Gastroesophageal sphincter (tissue), 4 donors: ENCODE results near the gene FAM78A. TPM values are rescaled to one million over a fixed set of nuclear protein-coding genes. Genes with fewer than 3 reads are reported as not detected.

Source experiments
- ATAC-seq: fragments of 150-250 bp; one replicate; pipeline ENCODE4 v1.9.1; 2016; ENCODE audit warnings: mild to moderate bottlenecking, moderate library complexity
- H3K27ac ChIP-seq, 4 donors: fragments of 200-600 bp; sonication (generic) in 3 of 4; 1 replicate in 3 of 4; 2 replicates in 1 of 4; pipeline ENCODE4 v1.5.1; 2016 to 2019
- H3K27me3 ChIP-seq: fragments of 200-600 bp; sonication (generic); one replicate; pipeline ENCODE4 v1.5.1; 2019
- H3K36me3 ChIP-seq, 2 donors: fragments of 200-600 bp; sonication (generic); one replicate each; pipeline ENCODE4 v1.5.1; 2019; ENCODE audit warnings: control low read depth in 1 of 2
- H3K4me1 ChIP-seq, 3 donors: fragments of 200-600 bp; sonication (generic); 1 replicate in 2 of 3; 2 replicates in 1 of 3; pipeline ENCODE4 v1.5.1; 2016 to 2019; ENCODE audit warnings: control low read depth in 2 of 3
- H3K4me3 ChIP-seq, 2 donors: fragments of 200-600 bp; sonication (generic); one replicate each; pipeline ENCODE4 v1.5.1; 2019; ENCODE audit warnings: mild to moderate bottlenecking in 1 of 2, moderate library complexity in 1 of 2
- H3K9me3 ChIP-seq, 3 donors: fragments of 200-600 bp; sonication (generic); one replicate each; pipeline ENCODE4 v1.5.1; 2017 to 2019; ENCODE audit warnings: control low read depth in 2 of 3
- EP300 ChIP-seq: sonication (generic); formaldehyde crosslinking; IDR thresholded peaks from one replicate; pipeline ENCODE4 v1.6.1; 2017; ENCODE audit warnings: antibody characterized with exemption, mild to moderate bottlenecking
- POLR2A ChIP-seq, 2 donors: fragments of 450-650 bp; IDR thresholded peaks; one replicate each; pipeline ENCODE4 v1.6.1; 2017; ENCODE audit warnings: antibody characterized with exemption in 2 of 2, mild to moderate bottlenecking in 2 of 2, moderate library complexity in 1 of 2
- POLR2AphosphoS5 ChIP-seq: sonication (generic); formaldehyde crosslinking; IDR thresholded peaks from one replicate; pipeline ENCODE4 v1.6.1; 2017; ENCODE audit warnings: antibody characterized with exemption
- WGBS, 2 donors: methylation state at CpG; one replicate each; pipeline ENCODE4 v1.1.5; 2018; ENCODE audit warnings: low coverage in 1 of 2; 5-methylcytosine and 5-hydroxymethylcytosine counted together
- total RNA-seq, 4 donors: library from RNA; depleted of rRNA; stranded (reverse); fragments of >200 nt; gene quantifications; one replicate each; pipeline ENCODE4 v1.1.0, GENCODE V29; 2016
- TF ChIP-seq, protein P1 (sequence below), 4 experiments: fragments of 200-600 bp in 2 of 4; fragments of 450-650 bp in 2 of 4; sonication (generic) in 1 of 4; IDR thresholded peaks; one replicate each; pipeline ENCODE4 v1.5.1; 2017 to 2019; ENCODE audit warnings: antibody characterized with exemption in 4 of 4, mild to moderate bottlenecking in 2 of 4, moderate library complexity in 2 of 4

Gene FAM78A
- total RNA-seq, 4 donors from 2014 or later, result 0.78 to 5.4 (median 2.9) TPM

DNA sequence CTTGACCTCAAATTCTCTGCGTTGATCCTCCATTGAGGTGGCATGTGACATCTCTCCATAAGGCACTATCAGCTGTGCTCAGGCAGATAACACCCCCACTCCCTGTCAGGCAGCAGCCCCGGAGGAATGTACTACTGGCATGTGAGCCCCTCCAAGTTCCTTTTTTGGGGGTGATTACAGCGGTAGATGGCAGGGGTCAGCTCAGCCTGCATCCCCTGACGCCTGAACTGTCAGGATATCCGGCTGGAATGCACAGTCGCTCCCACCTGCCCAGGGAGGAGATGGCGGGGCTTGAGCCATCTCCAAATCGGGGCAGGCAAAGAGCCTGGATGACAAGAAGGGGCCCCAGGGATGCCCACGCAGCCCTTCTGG lies 40.8 kb downstream of the FAM78A start:
- WGBS, 2 donors, result 57 to 83% methylated on average over 1 of the region's 9 CpGs
- Histone ChIP-seq H3K27ac (no peak overlapping the region), H3K27me3 (no peaks in the 10 kb centered on the region), H3K9me3 (no peaks in the 10 kb centered on the region), H3K36me3 (peaks cover 0 to 58% of the 10 kb centered on the region in 2 donors), H3K4me1 (peaks cover 0 to 24% (median 10%) of the 10 kb centered on the region in 3 donors), H3K4me3 (no peak overlapping the region)
- TF ChIP-seq, protein P1, sequence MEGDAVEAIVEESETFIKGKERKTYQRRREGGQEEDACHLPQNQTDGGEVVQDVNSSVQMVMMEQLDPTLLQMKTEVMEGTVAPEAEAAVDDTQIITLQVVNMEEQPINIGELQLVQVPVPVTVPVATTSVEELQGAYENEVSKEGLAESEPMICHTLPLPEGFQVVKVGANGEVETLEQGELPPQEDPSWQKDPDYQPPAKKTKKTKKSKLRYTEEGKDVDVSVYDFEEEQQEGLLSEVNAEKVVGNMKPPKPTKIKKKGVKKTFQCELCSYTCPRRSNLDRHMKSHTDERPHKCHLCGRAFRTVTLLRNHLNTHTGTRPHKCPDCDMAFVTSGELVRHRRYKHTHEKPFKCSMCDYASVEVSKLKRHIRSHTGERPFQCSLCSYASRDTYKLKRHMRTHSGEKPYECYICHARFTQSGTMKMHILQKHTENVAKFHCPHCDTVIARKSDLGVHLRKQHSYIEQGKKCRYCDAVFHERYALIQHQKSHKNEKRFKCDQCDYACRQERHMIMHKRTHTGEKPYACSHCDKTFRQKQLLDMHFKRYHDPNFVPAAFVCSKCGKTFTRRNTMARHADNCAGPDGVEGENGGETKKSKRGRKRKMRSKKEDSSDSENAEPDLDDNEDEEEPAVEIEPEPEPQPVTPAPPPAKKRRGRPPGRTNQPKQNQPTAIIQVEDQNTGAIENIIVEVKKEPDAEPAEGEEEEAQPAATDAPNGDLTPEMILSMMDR (IDR thresholded peaks at IDR 0.05), result no peak
- TF ChIP-seq POLR2AphosphoS5 (no peak), EP300 (no peak), POLR2A (IDR thresholded peaks at IDR 0.05) (no peak)
- no peak for ATAC-seq

DNA sequence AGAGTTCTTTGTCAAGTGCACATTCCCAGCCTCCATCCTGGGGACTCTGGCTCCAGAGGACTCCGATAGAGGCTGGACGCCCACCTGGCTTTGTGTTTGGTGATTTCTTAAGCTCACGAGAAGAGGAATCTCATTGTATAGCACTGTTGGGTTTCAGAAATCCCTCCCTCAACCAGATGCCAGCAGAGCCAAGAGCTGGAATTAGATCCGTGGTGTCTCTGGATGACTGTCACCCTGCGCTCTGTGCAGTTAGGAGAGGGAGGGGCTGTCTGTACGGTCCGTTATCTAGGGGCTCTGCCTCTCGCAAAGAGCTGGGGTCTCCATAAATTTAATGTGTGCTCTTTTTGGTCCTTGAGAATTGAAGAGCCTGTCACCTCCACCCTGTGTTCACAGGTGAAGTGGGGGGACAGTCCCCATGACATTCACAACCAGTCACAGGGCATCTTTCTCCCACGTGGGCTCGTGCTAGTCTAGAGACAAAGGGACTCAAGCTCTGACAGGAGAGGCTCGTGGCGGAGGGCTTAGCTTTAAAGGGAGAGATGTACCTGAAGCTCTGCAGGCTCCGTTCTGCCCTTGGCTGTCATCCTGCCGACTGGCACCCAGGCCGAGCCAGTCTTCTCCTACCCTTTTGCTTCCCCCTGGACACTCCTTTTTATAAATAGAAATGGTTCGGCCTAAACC lies 41.4 kb downstream of the FAM78A start:
- Histone ChIP-seq H3K4me1 (peaks cover 0 to 24% (median 10%) of the 10 kb centered on the region in 3 donors), H3K4me3 (no peak overlapping the region), H3K36me3 (peaks cover 0 to 64% of the 10 kb centered on the region in 2 donors), H3K27ac (no peak overlapping the region), H3K9me3 (no peaks in the 10 kb centered on the region), H3K27me3 (no peaks in the 10 kb centered on the region)
- WGBS, 2 donors, result 80 to 83% methylated on average over 11 to 13 of the region's 16 CpGs
- TF ChIP-seq EP300 (no peak), POLR2A (IDR thresholded peaks at IDR 0.05) (no peak), POLR2AphosphoS5 (no peak)
- TF ChIP-seq, protein P1 (IDR thresholded peaks at IDR 0.05), result no peak
- ATAC-seq, result no peak

DNA sequence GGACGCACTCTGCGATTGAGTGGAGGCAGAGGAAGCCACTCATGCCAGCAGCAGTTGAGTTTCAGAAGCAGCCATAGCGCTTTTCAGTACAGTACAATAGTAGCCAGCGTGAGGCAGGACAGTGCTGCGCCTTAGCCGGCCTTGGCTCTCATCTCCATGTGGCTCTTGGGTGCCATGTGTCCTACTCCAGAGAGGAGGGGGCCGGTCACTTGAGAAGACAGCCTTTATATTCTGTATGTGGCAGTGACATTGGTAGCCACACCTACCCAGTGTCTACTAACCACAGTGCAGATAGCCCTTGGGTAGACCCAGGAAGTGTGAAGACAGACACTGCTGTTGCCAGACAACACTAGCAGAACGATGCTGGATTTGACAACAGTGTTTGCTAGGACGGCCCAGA lies 42.3 kb downstream of the FAM78A start:
- peaks cover 0 to 23% (median 10%) of the 10 kb centered on the region in 3 donors for H3K4me1 ChIP-seq
- H3K27ac ChIP-seq, result no peak overlapping the region
- WGBS, 2 donors, result 76 to 87% methylated on average over 3 to 6 of the region's 9 CpGs
- no peaks in the 10 kb centered on the region for H3K27me3 ChIP-seq
- TF ChIP-seq EP300 (no peak), POLR2A (IDR thresholded peaks at IDR 0.05) (no peak), POLR2AphosphoS5 (no peak)
- TF ChIP-seq, protein P1 (IDR thresholded peaks at IDR 0.05), result no peak
- no peak for ATAC-seq
- H3K36me3 ChIP-seq, result peaks cover 0 to 73% of the 10 kb centered on the region in 2 donors
- H3K4me3 ChIP-seq, result no peak overlapping the region
- H3K9me3 ChIP-seq, result no peaks in the 10 kb centered on the region

DNA sequence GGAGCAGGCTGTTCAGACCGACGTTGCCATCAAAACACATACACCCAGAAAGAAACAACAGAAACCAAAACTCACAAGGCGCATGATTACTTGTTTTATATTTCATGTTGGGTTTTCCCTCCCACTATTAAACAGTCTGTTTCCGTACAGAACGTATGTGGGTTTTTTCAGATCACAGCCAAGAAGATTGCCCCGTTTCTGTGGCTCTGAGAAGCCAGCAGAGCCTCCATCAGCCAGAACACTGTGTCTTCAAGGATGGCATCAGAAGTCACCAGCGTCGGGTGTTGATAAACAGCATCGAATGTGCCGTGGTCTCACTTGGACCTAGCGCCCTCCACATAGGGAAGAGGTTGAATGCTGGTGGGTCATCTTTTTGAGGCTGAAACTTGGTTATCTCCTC lies 42.8 kb downstream of the FAM78A start:
- Histone ChIP-seq H3K36me3 (peaks cover 0 to 78% of the 10 kb centered on the region in 2 donors), H3K27ac (no peak overlapping the region), H3K4me3 (no peak overlapping the region), H3K9me3 (no peaks in the 10 kb centered on the region), H3K27me3 (no peaks in the 10 kb centered on the region), H3K4me1 (peaks cover 0 to 19% (median 8%) of the 10 kb centered on the region in 3 donors)
- TF ChIP-seq POLR2AphosphoS5 (no peak), POLR2A (IDR thresholded peaks at IDR 0.05) (no peak), EP300 (no peak)
- TF ChIP-seq, protein P1 (IDR thresholded peaks at IDR 0.05), result no peak
- no peak for ATAC-seq
- WGBS, 2 donors, result 89 to 93% methylated on average over 6 to 10 of the region's 11 CpGs

DNA sequence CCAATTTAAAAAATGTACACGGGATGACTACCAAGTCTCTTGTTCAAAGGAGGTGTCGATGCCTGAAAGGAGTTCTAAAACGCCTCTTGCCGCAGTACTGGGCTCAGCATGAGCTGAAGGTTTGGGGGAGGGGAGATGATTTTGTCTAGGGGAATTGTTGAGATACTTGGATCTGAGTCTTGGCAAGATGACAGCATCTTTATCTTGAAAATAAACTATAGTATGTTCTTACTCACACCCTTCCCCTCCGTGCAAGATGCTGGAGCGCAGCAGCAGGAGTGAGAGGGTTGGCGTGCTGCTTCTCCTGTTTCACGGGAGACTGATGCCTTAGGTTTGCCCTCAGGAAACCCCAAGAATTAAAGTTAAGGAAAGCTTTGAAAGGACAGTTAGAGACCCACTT lies 47.3 kb downstream of the FAM78A start:
- Histone ChIP-seq H3K27me3 (no peaks in the 10 kb centered on the region), H3K36me3 (peaks cover 0 to 84% of the 10 kb centered on the region in 2 donors), H3K27ac (no peak overlapping the region), H3K4me3 (no peak overlapping the region), H3K4me1 (peaks cover 0 to 12% (median 0%) of the 10 kb centered on the region in 3 donors), H3K9me3 (no peaks in the 10 kb centered on the region)
- ATAC-seq, result no peak
- TF ChIP-seq POLR2A (IDR thresholded peaks at IDR 0.05) (no peak), EP300 (no peak), POLR2AphosphoS5 (no peak)
- TF ChIP-seq, protein P1 (IDR thresholded peaks at IDR 0.05), result no peak
- WGBS, 2 donors, result 76 to 88% methylated on average over 4 to 8 of the region's 8 CpGs
